Measurements from ENCODE around the gene SLC66A2. TPM values are rescaled to one million over a fixed set of nuclear protein-coding genes. Genes with fewer than 3 reads are reported as not detected.

SLC66A2 gene
- total RNA-seq, 1 experiment from 2014 or later, result 52.8 TPM

GRCh38 chr18:79868811-79869541, 82.5 kb downstream of the SLC66A2 start:
- H3K9ac ChIP-seq (ENCODE audit: low read length), result no peak overlapping the region
- H3K79me2 ChIP-seq (ENCODE audit: low read length), result no peaks in the 10 kb centered on the region
- ChIA-PET POLR2A (ENCODE audit: unreplicated experiment) (no interaction called here), CTCF (no interaction called here)
- H3K27ac ChIP-seq (ENCODE audit: low read length), result no peak overlapping the region
- DNase-seq, result no peak
- H4K20me1 ChIP-seq (ENCODE audit: low read length), result no peaks in the 10 kb centered on the region
- no peak overlapping the region for H2AFZ ChIP-seq (ENCODE audit: low read length)
- no peaks in the 10 kb centered on the region for H3K27me3 ChIP-seq (ENCODE audit: low read length)
- no peaks in the 10 kb centered on the region for H3K9me3 ChIP-seq (ENCODE audit: low read length)
- no peaks in the 10 kb centered on the region for H3K36me3 ChIP-seq (ENCODE audit: low read depth, low read length)
- BruUV-seq (replicated peaks), result no TSS peak
- H3K4me2 ChIP-seq (ENCODE audit: low read length), result no peak overlapping the region
- H3K9me2 ChIP-seq (replicated peaks; ENCODE audit: low read length), result no peaks in the 10 kb centered on the region
- H3F3A ChIP-seq (ENCODE audit: low read length, unreplicated experiment), result no peaks in the 10 kb centered on the region
- no peak overlapping the region for H3K4me3 ChIP-seq (ENCODE audit: low read length)
- H3K4me1 ChIP-seq (ENCODE audit: insufficient read depth, low read length), result peaks cover 3% of the 10 kb centered on the region; the same call in 1 of the 2 replicates
- no peak for ATAC-seq
- TF ChIP-seq CTCF (conservative IDR thresholded peaks at IDR 0.05; ENCODE audit: low read depth, low read length) (no peak), EZH2 (IDR thresholded peaks at IDR 0.05; ENCODE audit: low read length, unreplicated experiment) (no peak), EZH2phosphoT487 (IDR thresholded peaks at IDR 0.05; ENCODE audit: borderline replicate concordance, low read length) (no peak)
- intact Hi-C loops (cut with micrococcal nuclease), result no loop called here

DNA sequence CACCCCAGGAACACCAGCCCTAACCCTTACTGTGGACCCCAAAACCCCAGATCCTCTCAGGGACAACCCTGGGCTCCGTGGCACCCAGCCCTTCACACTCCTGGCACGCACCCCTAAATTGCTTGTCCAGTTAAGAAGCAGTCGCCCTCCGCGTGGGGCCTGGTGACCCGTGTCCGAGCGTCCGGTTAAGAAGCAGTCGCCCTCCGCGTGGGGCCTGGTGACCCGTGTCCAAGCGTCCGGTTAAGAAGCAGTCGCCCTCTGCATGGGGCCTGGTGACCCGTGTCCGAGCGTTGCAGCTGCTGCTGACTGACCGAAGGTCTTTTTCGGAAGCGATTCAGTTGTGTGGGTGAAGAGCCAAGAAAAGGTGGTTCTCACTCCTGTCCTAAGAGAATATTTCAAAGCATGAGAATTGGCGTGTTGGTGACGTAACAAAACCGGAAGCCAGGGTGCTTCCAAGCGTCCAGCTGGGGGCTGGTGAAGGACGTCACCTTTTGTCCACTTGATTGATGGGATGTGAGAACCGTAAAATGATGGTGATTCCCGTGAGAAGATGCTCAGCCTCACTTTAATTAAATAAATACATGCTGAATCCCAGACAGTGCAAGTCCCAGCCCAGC, 83.2 kb downstream of the SLC66A2 start:
- no peak overlapping the region for H3K27ac ChIP-seq (ENCODE audit: low read length)
- no peak for TF ChIP-seq EZH2 (IDR thresholded peaks at IDR 0.05; ENCODE audit: low read length, unreplicated experiment)
- TF ChIP-seq CTCF (conservative IDR thresholded peaks at IDR 0.05; ENCODE audit: low read depth, low read length), result no peak
- H3K9me3 ChIP-seq (ENCODE audit: low read length), result no peaks in the 10 kb centered on the region
- no peak overlapping the region for H3K4me2 ChIP-seq (ENCODE audit: low read length)
- intact Hi-C loops (cut with micrococcal nuclease), result no loop called here
- CTCF ChIA-PET, result no interaction called here
- no peak overlapping the region for H3K4me3 ChIP-seq (ENCODE audit: low read length)
- BruUV-seq (replicated peaks), result no TSS peak
- H3K4me1 ChIP-seq (ENCODE audit: insufficient read depth, low read length), result peaks cover 3% of the 10 kb centered on the region; the same call in 1 of the 2 replicates
- ATAC-seq, result no peak
- no peak overlapping the region for H2AFZ ChIP-seq (ENCODE audit: low read length)
- POLR2A ChIA-PET (ENCODE audit: unreplicated experiment), result no interaction called here
- no peaks in the 10 kb centered on the region for H3K79me2 ChIP-seq (ENCODE audit: low read length)
- no peak for DNase-seq
- no peaks in the 10 kb centered on the region for H4K20me1 ChIP-seq (ENCODE audit: low read length)
- H3F3A ChIP-seq (ENCODE audit: low read length, unreplicated experiment), result no peaks in the 10 kb centered on the region
- H3K27me3 ChIP-seq (ENCODE audit: low read length), result no peaks in the 10 kb centered on the region
- no peak overlapping the region for H3K9ac ChIP-seq (ENCODE audit: low read length)
- no peaks in the 10 kb centered on the region for H3K9me2 ChIP-seq (replicated peaks; ENCODE audit: low read length)
- no peaks in the 10 kb centered on the region for H3K36me3 ChIP-seq (ENCODE audit: low read depth, low read length)

DNA sequence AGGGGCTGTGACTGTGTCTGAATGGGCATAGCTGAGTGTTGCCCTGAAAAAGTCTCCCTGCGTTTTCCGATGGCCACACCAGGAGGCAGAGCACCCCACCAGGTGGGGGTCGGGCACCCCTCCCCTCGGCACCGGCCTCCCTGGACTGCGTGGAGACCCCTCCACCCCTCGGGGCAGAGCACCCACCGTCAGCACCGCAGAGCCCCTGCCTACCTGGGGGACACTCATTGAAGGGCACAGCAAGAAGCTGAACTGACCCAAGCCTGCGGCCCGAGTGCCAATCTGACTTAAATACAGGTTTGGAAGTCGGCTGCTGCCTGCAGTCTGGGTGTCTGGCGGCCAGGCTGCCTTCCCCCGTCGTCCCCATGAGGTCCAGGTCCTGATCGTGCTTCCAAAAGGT, 83.8 kb downstream of the SLC66A2 start:
- H3K27me3 ChIP-seq (ENCODE audit: low read length), result no peaks in the 10 kb centered on the region
- intact Hi-C loops (cut with micrococcal nuclease), result no loop called here
- H4K20me1 ChIP-seq (ENCODE audit: low read length), result no peaks in the 10 kb centered on the region

More for the DNA sequence above, 83.8 kb downstream of the SLC66A2 start:
- DNase-seq, result no peak
- no peak overlapping the region for H3K27ac ChIP-seq (ENCODE audit: low read length)
- H3K4me3 ChIP-seq (ENCODE audit: low read length), result no peak overlapping the region
- H3K79me2 ChIP-seq (ENCODE audit: low read length), result no peaks in the 10 kb centered on the region
- no TSS peak for BruUV-seq (replicated peaks)
- H3K4me2 ChIP-seq (ENCODE audit: low read length), result no peak overlapping the region
- H3K36me3 ChIP-seq (ENCODE audit: low read depth, low read length), result no peaks in the 10 kb centered on the region
- no peak for ATAC-seq
- H3K4me1 ChIP-seq (ENCODE audit: insufficient read depth, low read length), result peaks cover 3% of the 10 kb centered on the region; the same call in 1 of the 2 replicates
- no peak overlapping the region for H3K9ac ChIP-seq (ENCODE audit: low read length)
- no peaks in the 10 kb centered on the region for H3K9me3 ChIP-seq (ENCODE audit: low read length)
- no peak overlapping the region for H2AFZ ChIP-seq (ENCODE audit: low read length)
- no peaks in the 10 kb centered on the region for H3K9me2 ChIP-seq (replicated peaks; ENCODE audit: low read length)
- no peaks in the 10 kb centered on the region for H3F3A ChIP-seq (ENCODE audit: low read length, unreplicated experiment)
- ChIA-PET CTCF (no interaction called here), POLR2A (ENCODE audit: unreplicated experiment) (no interaction called here)
- TF ChIP-seq EZH2phosphoT487 (IDR thresholded peaks at IDR 0.05; ENCODE audit: borderline replicate concordance, low read length) (no peak), EZH2 (IDR thresholded peaks at IDR 0.05; ENCODE audit: low read length, unreplicated experiment) (no peak), CTCF (conservative IDR thresholded peaks at IDR 0.05; ENCODE audit: low read depth, low read length) (no peak)
